Measurements from ENCODE around the gene EFHB.

DNA sequence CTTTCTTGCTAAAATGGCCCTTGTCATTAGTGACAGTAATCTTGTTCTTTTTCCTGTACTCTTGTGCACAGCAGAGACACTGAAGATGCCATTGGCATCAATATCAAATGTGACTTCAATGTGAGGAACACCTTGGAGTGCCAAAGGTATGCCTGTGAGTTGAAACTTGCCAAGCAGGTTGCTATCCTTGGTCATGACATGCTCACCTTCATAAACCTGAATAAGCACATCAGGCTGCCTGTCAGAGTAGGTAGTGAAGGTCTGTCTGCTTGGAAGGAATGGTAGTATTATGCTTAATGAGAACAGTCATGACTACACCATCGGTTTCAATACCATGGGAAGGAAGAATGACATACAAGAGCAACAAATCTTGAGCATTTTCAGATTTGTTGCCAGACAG lies 6.6 kb upstream of the EFHB start:
- TF ChIP-seq POLR2A (IDR thresholded peaks at IDR 0.05; ENCODE audit: extremely low read depth, insufficient read length), result no peak
- TF ChIP-seq, protein P1, sequence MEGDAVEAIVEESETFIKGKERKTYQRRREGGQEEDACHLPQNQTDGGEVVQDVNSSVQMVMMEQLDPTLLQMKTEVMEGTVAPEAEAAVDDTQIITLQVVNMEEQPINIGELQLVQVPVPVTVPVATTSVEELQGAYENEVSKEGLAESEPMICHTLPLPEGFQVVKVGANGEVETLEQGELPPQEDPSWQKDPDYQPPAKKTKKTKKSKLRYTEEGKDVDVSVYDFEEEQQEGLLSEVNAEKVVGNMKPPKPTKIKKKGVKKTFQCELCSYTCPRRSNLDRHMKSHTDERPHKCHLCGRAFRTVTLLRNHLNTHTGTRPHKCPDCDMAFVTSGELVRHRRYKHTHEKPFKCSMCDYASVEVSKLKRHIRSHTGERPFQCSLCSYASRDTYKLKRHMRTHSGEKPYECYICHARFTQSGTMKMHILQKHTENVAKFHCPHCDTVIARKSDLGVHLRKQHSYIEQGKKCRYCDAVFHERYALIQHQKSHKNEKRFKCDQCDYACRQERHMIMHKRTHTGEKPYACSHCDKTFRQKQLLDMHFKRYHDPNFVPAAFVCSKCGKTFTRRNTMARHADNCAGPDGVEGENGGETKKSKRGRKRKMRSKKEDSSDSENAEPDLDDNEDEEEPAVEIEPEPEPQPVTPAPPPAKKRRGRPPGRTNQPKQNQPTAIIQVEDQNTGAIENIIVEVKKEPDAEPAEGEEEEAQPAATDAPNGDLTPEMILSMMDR (IDR thresholded peaks at IDR 0.05; ENCODE audit: low read depth, low read length), result no peak
- TF ChIP-seq, protein P2, sequence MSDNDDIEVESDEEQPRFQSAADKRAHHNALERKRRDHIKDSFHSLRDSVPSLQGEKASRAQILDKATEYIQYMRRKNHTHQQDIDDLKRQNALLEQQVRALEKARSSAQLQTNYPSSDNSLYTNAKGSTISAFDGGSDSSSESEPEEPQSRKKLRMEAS (IDR thresholded peaks at IDR 0.05; ENCODE audit: low read depth, low read length), result no peak
- no peak for TF ChIP-seq MYC (IDR thresholded peaks at IDR 0.05; ENCODE audit: low read depth, low read length)

Measured in NB4 (cell line).